Measurements from ENCODE around the gene BHLHA15. TPM values are rescaled to one million over a fixed set of nuclear protein-coding genes. Genes with fewer than 3 reads are reported as not detected.

The BHLHA15 gene
- polyA plus RNA-seq, 3 donors = not detected

GRCh38 chr7:98238076-98238475, 26.8 kb downstream of the BHLHA15 start:
- Histone ChIP-seq H3K9me3 (replicated peaks in 1 of 2; ENCODE audit: control insufficient read depth in 1 of 2, insufficient read depth in 1 of 2, low read length in 2 of 2) (no peaks in the 10 kb centered on the region), H2AFZ (ENCODE audit: insufficient read depth, low read depth, low read length, poor library complexity, severe bottlenecking) (no peak overlapping the region), H3K4me1 (ENCODE audit: control insufficient read depth in 1 of 2, insufficient read depth in 2 of 2, low read length in 2 of 2) (no peaks in the 10 kb centered on the region), H3K27me3 (ENCODE audit: control insufficient read depth in 2 of 2, insufficient read depth in 2 of 2, low read length in 2 of 2) (no peaks in the 10 kb centered on the region), H3K79me2 (ENCODE audit: insufficient read depth, low read length) (no peaks in the 10 kb centered on the region), H3K9ac (ENCODE audit: insufficient read depth, low read length, poor library complexity, severe bottlenecking) (no peak overlapping the region), H3K4me3 (replicated peaks in 1 of 3; ENCODE audit: low read depth in 2 of 3, low read length in 3 of 3) (no peak overlapping the region), H3K4me2 (replicated peaks; ENCODE audit: extremely low read depth, low read length, poor library complexity, severe bottlenecking) (no peak overlapping the region), H3K27ac (ENCODE audit: low read depth in 1 of 2, low read length in 2 of 2) (no peak overlapping the region), H3K36me3 (replicated peaks in 1 of 2; ENCODE audit: control insufficient read depth in 1 of 2, insufficient read depth in 2 of 2, low read length in 2 of 2) (peaks cover 67 to 84% of the 10 kb centered on the region in 2 donors), H4K20me1 (ENCODE audit: insufficient read depth, low read length) (peaks cover 17% of the 10 kb centered on the region)
- no peak overlapping the region for H3K27ac Mint-ChIP-seq
- no peak for DNase-seq
- peaks cover 74 to 89% of the 10 kb centered on the region in 2 donors for H3K36me3 Mint-ChIP-seq
- no peak for TF ChIP-seq CTCF (IDR thresholded peaks at IDR 0.05)
- no peaks in the 10 kb centered on the region for H3K4me1 Mint-ChIP-seq
- no peak overlapping the region for H3K4me3 Mint-ChIP-seq
- H3K9me3 Mint-ChIP-seq = peaks cover 0 to 2% (median 0%) of the 10 kb centered on the region in 7 donors
- peaks cover 0 to 4% (median 1%) of the 10 kb centered on the region in 3 donors for H3K27me3 Mint-ChIP-seq (ENCODE audit: low read depth in 3 of 3)
- WGBS (ENCODE audit: insufficient coverage) = 100% methylated on average over 4 of the region's 4 CpGs
- intact Hi-C loops (cut with micrococcal nuclease) = no loop called here

GRCh38 chr7:98238976-98239375, 27.7 kb downstream of the BHLHA15 start:
- peak overlapping the region in 1 of 7 donors; percentile 26 for H3K27ac Mint-ChIP-seq
- H3K36me3 ChIP-seq (replicated peaks in 1 of 2; ENCODE audit: control insufficient read depth in 1 of 2, insufficient read depth in 2 of 2, low read length in 2 of 2) = peaks cover 65 to 79% of the 10 kb centered on the region in 2 donors
- intact Hi-C loops (cut with micrococcal nuclease) = no loop called here

More at GRCh38 chr7:98238976-98239375, 27.7 kb downstream of the BHLHA15 start:
- Histone ChIP-seq H3K9me3 (replicated peaks in 1 of 2; ENCODE audit: control insufficient read depth in 1 of 2, insufficient read depth in 1 of 2, low read length in 2 of 2) (no peaks in the 10 kb centered on the region), H3K4me2 (replicated peaks; ENCODE audit: extremely low read depth, low read length, poor library complexity, severe bottlenecking) (no peak overlapping the region), H3K4me1 (ENCODE audit: control insufficient read depth in 1 of 2, insufficient read depth in 2 of 2, low read length in 2 of 2) (no peaks in the 10 kb centered on the region), H3K27me3 (ENCODE audit: control insufficient read depth in 2 of 2, insufficient read depth in 2 of 2, low read length in 2 of 2) (no peaks in the 10 kb centered on the region), H4K20me1 (ENCODE audit: insufficient read depth, low read length) (peaks cover 24% of the 10 kb centered on the region), H3K9ac (ENCODE audit: insufficient read depth, low read length, poor library complexity, severe bottlenecking) (no peak overlapping the region), H3K27ac (ENCODE audit: low read depth in 1 of 2, low read length in 2 of 2) (no peak overlapping the region), H3K79me2 (ENCODE audit: insufficient read depth, low read length) (no peaks in the 10 kb centered on the region), H2AFZ (ENCODE audit: insufficient read depth, low read depth, low read length, poor library complexity, severe bottlenecking) (no peak overlapping the region), H3K4me3 (replicated peaks in 1 of 3; ENCODE audit: low read depth in 2 of 3, low read length in 3 of 3) (no peak overlapping the region)
- DNase-seq = no peak
- WGBS (ENCODE audit: insufficient coverage) = 96% methylated on average over 7 of the region's 9 CpGs
- H3K9me3 Mint-ChIP-seq = peaks cover 0 to 2% (median 0%) of the 10 kb centered on the region in 7 donors
- no peak overlapping the region for H3K4me3 Mint-ChIP-seq
- TF ChIP-seq CTCF (IDR thresholded peaks at IDR 0.05) = no peak
- H3K36me3 Mint-ChIP-seq = peaks cover 77 to 93% of the 10 kb centered on the region in 2 donors
- peaks cover 0 to 4% (median 2%) of the 10 kb centered on the region in 3 donors for H3K27me3 Mint-ChIP-seq (ENCODE audit: low read depth in 3 of 3)
- H3K4me1 Mint-ChIP-seq = no peaks in the 10 kb centered on the region
